Lung microvascular endothelial cell (primary cell): ENCODE results near the gene NISCH. TPM values are rescaled to one million over a fixed set of nuclear protein-coding genes. Genes with fewer than 3 reads are reported as not detected.

Experiments
- DNase-seq, 2 donors: peaks; one replicate each; pipeline versions ENCODE4 v3.0.0 to v3.0.0-alpha.2; 2010; ENCODE audit warnings: low read depth in 2 of 2
- total RNA-seq: library from RNA; depleted of rRNA; stranded (reverse); fragments of >200 nt; gene quantifications from 2 replicates; pipeline ENCODE4 v1.2.1, GENCODE V29; 2014

The NISCH gene
- total RNA-seq, 1 donor from 2014 or later, result 38.1 TPM

GRCh38 chr3:52447512-52448355 lies 7.7 kb upstream of the NISCH start:
- DNase-seq, result no peak

GRCh38 chr3:52450489-52451236 lies 4.7 kb upstream of the NISCH start:
- no peak for DNase-seq

DNA sequence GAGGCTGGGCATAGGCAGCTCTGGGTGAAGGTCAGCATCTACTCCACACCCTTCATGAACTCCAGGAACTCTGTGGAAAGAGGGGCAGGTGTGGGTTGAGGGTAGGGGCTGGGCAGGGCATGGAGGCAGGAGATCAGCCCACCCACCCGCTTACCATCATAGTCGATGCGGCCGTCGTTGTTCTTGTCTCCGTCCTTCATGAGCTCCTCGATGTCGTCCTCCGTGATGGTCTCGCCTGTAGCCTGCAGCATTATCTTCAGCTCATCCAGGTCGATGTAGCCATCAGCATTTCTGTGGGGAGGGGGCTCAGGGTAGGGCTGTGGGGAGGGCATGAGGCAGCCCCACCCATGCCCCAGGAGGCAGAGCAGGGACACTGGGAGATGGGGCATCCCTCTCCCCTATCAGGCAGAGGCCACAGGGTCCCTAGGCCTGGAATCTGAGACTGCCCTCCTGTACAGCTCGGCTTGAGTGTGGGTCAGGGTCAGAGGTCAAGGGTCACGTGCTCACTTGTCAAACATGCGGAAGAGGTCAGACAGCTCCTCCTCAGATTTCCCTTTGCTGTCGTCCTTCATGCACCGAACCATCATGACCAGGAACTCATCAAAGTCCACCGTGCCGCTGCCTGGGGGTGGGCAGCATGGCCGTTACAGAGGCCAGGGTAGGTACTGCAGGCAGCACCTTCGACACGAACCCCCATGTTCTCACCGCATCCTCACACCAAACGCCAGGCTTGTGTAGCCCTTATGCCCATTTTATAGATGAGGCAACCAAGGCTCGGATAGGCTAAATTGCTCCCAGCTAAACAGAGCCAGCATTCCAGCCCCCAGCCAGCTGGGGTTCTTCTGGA lies 3.9 kb upstream of the NISCH start:
- DNase-seq, result no peak

- no peak for DNase-seq
Observed at GRCh38 chr3:52452126-52452525, 3.3 kb upstream of the NISCH start.

DNA sequence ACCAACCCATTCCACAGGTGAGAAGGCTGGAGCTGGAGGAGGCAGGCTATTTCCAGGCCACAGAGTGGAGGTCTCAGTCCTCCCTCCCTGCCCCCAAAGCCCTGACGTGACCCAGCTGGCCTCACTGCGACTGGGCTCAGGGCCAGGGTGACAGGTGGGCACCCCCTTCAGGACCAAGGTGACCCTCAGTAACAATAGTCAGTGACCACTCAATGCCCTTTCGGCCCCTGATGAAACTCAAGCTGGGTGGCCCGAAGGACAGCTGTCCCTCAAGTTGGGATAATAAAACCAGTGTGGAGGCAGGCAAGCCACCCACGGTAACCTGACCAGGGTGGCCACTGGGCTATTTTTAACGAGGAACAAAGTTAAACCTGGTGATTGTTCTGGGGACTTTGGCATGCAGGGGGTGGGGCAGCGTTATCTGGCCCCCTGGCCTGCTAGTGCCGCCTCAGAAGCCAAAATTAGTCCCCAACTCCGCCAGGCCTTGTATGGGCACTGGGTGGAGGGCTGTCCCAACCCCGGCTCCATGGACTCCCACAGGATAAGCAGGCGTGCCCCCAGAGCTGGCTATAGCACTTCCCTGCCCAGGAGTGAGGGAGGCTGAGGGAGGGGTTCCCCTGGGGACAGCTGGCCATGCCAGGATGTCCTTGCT lies 2.7 kb upstream of the NISCH start:
- no peak for DNase-seq

GRCh38 chr3:52453496-52454249 lies 1.7 kb upstream of the NISCH start, which contains the start of gene TNNC1:
Gene TNNC1, minus strand, starts transcription at chr3:52454041. Its CDS starts 26 bp downstream, at chr3:52454015.
- no peak for DNase-seq

GRCh38 chr3:52454250-52454937 lies 1.0 kb upstream of the NISCH start:
- no peak for DNase-seq

GRCh38 chr3:52454938-52455282 lies 494 bp upstream of the NISCH start:
- no peak for DNase-seq

DNA sequence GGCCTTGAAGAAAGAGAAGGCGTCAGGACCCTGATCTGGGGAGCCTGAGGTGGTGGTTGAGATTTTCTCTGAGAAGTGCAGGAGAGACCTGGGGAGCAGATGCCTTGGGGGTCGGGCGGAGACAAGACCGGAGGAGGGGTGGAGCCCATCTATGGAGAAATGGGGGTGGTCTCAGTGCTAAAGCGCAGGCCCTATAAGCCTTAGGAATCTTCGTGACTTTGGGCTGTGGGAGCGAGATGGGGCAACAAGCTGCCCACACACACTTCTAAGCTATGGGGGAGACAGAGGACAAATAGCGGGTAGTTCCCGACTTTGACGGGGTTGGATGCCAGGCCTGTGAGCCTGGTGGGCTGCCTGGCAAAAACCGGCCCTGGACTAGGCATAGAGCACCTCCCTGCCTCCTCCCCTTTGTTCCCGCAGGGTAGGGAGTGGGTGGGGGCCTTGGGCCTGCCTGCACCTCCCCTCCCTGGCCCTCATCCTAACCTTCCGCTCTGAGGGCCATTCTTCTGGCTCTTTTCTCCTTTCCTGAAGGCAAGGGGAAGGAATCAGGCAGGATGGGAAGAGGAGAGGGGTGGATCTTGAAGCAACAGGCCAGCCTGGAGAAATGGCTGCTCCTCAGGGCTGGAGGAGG lies 880 bp downstream of the NISCH start:
- DNase-seq, result peak in 1 of 2 donors; percentile 28

GRCh38 chr3:52456800-52457183 lies 1.4 kb downstream of the NISCH start:
- no peak for DNase-seq

DNA sequence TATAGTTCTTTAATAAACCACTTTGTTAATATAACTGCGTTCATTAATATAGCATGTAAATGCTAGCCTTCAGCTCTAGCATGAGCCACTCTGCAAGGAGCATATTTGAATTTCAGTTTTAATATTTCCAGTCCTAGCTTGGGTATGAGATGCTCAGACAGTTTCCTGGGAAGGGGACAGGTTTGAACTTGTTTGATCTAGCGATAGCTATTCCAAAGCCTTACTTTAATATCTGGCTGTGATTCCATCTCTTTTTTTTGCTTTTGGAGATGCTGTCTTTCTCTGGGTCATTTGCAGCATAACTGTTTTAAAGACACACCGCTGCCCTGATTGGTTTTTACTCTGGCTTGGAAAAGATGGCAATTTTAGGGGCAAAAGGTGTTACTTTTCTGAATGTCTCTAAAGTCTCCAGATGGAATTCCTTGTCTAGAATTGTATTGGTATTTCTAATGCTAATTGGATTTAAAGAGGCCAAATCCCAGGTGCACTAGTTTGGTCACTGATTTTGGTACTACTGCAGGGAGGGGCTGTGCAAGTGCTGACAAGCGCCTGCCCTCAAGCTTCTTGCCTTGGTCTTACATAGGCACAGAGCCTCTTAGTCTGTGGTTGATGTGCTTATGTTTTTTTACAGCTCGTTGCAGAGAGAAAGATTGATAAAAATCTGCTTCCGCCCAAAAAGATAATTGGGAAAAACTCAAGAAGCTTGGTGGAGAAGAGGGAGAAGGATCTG lies 2.8 kb downstream of the NISCH start:
- DNase-seq, result no peak

GRCh38 chr3:52458770-52459545 lies 3.6 kb downstream of the NISCH start:
- DNase-seq, result no peak

- DNase-seq, result no peak
Observed at GRCh38 chr3:52461874-52462273, 6.5 kb downstream of the NISCH start.

GRCh38 chr3:52463416-52463815 lies 8.0 kb downstream of the NISCH start:
- DNase-seq, result no peak

- no peak for DNase-seq
Observed at GRCh38 chr3:52468336-52468735, 12.9 kb downstream of the NISCH start.

DNA sequence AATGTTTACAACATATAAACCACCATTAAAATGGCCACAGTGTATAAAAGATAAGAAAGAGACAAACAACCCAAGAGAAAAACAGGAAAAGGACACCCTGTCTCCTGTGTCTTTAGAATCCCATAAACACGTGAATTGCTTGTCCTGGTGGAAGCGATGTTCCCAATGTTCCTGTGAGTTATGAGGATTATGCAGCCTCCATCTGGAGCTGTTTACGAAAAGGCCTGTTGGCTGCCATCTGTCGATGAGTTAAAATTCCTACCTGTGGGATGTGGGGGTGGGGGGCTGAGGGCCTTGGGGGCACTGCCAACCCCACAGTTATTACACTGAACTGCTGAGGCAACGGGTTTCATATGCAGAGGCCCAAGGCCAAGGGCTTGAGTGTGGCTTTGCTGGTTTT lies 13.6 kb downstream of the NISCH start:
- no peak for DNase-seq

DNA sequence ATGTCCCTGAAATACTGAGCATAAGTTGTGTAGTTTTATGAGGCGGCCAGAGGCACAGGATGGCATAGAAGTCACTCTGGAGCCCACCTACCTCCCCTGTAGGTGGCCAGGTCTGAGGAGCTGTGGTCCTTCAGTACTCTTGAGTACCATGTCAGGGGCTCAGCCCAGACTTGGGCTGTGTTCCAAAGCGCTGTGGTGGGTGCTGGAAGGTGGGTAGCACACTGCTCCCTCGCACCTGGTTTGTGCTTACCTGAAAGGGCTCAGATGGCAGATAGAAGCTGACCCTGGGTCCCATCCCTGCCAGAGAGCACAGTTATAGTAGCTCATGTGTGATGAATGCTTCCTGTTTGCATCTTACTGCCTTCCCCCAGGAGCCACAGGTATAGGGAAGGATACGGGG lies 15.5 kb downstream of the NISCH start:
- no peak for DNase-seq
